Ovary (tissue), 3 donors: ENCODE data around the gene HSPA1B.

Experiments used
- CTCF ChIP-seq, 3 donors: fragments of 450-650 bp in 2 of 3; fragments of 200-600 bp in 1 of 3; IDR thresholded peaks; one replicate each; pipeline versions ENCODE4 v1.5.1 to v1.8.0; 2016 to 2022; ENCODE audit warnings: antibody characterized with exemption in 3 of 3, mild to moderate bottlenecking in 1 of 3
- EP300 ChIP-seq: sonication (generic); formaldehyde crosslinking; IDR thresholded peaks from one replicate; pipeline ENCODE4 v1.6.1; 2017; ENCODE audit warnings: antibody characterized with exemption
- POLR2A ChIP-seq: fragments of 450-650 bp; IDR thresholded peaks from one replicate; pipeline ENCODE4 v1.6.1; 2017; ENCODE audit warnings: antibody characterized with exemption, mild to moderate bottlenecking, moderate library complexity
- donor health status: DM: no; HTN: no; CAD: no.

- TF ChIP-seq CTCF (IDR thresholded peaks at IDR 0.05) (no peak), POLR2A (no peak), EP300 (no peak)
Observed at GRCh38 chr6:31879143-31879542, 51.6 kb downstream of the HSPA1B start.
